Suppressor macrophage treated with lipopolysaccharide for 1 hour (primary cell): ENCODE measurements around the gene COG5.

Experiments
- DNase-seq, 3 donors: peaks; one replicate each; pipeline ENCODE4 v3.0.0-alpha.2; 2020 to 2022

COG5 gene

DNA sequence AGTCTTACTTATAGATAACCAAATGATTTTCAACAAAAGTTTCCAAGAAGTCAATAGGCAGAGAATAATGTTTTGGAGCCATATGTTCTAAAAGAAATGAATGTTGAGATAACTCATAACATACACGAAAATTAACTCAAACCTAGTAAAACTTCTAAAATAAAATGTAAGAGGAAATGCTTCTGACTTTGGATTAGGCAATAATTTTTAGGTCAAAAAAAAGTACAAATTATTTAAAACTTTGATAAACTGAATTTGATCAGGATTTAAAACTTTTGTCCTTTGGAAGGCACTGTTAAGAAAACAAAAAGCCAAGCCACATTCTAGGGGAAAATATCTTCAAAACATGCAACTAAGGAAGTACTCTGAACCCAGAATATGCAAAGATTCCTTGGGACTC lies 242.1 kb downstream of the COG5 start:
- no peak for DNase-seq

DNA sequence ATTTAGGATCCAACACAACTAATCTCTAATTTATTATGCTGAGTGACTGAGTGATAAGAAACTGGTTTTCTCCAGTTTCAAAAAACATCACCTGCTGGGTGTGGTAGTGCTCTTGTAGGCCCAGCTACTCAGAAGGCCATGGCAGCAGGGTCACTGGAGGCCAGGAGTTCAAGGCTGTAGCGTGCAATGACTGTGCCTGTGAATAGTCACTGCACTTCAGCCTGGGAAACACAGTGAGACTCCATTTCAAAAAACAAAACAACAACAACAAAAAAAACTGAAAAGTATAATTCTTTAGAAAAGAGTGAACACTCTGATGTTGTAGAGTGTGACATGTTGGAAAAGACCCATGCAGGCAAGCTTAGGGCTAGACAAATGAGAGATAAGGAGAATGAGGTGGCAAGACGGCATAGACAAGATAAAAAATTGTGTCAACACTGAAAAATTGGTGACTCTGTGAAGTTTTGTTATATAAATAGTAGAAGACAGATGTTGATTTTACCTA lies 243.9 kb downstream of the COG5 start:
- no peak for DNase-seq

DNA sequence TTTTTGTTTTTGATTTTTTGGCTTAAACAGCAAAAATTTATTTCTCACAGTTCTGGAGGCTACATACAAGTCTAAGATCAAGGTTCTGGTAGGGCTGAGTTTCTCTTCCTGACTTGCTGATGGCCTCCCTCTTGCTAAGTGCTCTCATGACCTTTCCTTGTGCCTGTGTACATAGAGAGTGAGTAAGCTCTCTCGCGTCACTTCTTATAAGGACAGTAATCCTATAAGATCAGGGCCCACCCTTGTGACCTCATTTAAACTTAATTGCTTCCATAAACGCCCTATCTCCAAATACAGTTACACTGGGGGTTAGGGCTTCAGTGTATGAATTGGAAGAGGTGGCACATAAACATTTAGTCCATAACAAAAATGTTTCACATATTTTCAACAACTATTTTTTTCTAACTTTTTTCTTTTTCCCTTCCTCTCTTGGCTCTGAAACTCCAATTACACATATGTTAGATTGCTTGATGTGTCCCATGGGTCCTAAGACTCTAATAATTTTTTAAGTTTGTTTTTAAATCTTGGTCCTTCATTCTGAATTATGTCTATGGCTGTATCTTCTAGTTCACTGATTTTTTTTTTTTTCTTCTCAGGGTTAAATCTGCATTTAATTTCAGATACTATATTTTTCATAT lies 245.1 kb downstream of the COG5 start:
- no peak for DNase-seq

DNA sequence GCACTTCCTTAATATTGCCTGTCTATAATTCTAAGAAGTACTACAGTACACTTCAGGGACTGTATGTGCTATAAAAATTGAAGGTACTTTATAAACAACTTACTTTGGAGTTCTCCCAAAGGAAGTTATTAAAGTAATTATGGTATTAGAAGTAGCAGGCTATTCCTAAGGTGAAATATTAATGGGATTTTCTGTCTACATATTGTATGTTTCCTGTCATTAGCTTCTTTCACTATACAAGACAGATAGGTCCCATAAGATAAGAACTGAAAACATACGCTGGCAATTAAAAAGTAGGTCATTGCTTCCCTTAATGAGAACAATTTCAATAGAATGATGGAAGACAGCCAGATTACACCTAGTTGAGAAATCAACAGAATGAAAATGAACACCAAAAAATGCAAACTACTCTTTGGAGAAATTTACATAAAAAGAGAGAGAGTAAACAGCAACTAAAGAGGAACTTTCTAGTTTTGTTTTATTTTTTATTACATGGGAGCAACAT lies 248.0 kb downstream of the COG5 start:
- no peak for DNase-seq

DNA sequence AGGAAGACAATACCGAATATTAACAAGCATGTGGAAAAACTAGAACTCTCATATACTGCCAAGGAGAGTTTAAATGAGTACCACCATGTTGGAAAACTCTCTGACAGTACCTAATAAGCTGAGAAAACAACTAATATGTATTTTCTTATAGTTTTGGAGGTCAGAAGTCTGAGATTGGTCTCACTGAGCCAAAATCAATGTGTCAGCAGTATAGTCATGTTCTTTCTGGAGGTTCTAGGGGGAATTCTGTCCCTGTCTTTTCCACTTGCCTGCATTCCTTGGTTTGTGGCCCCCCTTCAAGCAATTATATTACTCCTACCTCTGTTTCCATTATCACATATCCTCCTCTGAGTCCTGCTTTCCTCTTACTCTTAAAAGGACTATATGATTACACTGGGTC lies 250.4 kb downstream of the COG5 start:
- DNase-seq = no peak

DNA sequence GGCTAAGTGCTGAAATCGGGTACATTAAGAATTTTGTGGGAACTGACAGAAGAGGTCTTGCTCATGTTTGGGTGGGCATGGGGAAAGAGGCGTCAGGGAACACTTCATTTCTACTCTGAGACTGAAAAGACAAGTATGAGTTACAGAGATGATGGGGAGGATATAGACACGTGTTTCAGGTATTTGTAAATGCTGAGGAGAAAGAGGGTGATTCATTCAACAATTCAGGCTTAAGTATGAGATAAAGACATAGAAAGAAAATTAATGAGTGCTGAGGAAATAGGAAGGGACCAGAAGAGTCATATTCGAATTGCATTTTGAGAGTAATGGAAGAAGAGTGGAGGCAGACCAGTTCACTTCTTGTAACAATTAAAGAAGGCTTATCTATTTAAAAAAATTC lies 251.3 kb downstream of the COG5 start:
- no peak for DNase-seq

DNA sequence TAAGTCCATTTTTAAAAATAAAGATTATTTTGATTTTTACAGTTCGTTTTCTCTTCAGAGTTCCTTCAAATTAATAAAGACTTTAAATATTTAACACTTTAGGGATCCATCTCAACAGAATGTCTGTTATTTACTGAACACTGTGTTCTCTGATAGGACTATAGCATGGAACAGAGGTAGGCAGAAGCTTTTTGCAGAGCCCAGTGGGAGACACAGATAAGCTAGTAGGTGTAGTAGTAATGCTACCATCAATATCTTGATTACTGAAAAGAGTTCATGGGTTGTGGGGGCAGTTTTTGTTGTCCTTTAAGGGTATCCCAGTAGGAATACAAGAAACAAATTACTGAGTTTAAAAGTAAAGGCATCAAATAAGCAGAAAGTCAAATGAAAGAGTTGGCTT lies 254.4 kb downstream of the COG5 start:
- DNase-seq = no peak

DNA sequence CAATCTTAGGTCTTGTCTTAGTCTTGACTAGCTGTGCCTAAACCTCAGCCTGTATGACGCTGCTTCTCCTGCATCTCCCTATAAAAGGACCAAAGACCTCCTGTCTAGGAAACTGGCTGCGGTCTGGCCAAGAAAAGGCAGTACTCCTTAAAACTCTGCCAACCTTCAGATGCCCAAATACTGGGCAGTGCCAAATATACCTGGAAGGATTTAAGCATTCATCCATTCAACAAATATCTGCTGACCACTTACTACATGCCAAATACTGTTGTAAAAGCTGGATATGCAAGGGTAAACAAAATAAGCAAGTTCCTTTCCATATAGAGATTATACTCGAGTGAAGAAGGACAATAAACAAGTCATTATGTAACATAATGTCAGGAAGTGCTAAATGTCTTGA lies 259.1 kb downstream of the COG5 start:
- DNase-seq = no peak

DNA sequence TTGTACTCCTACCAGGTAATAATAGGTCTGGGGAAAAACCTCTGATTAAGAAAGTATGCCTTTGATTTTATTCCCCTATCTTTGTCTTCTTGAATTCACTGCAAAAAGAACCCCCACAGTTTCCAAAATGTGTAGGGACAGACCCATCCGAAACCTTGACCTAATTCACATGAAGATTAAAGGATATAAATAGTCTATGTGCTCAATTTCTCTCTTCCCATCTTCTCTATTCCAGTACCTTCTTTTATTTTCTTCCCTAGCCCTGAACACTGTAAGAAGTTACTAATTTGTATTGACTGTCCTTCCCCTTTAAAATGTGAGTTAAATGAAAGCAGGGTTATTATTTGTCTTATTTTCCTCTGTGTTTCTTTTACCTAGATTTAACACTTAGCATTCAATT lies 259.7 kb downstream of the COG5 start:
- DNase-seq = no peak

DNA sequence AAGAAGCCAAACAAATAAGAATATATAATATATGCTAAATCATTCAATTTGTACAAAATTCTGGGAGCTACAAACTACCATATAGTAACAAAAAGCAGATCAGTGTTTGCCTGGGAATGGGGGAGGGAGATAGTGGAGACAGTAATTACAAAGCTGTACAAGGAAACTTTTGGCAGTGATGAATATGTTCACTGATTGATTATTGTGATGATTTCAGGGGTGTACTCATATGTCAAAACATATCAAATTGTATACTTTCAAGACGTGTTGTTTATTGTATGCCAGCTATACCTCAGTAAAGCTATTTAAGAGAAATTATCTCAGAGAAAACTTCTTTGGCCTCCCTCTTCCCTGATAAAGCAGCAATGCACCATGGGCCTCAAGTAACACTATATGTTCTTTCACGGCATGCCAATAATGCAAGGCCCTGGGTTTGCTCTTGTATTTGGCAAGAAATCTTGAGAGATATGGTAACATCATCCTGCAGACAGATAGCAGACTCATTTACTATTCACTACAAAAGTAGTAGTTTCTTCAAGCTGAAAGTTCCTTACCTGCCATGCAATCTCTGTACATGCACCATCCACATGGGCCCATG lies 261.4 kb downstream of the COG5 start:
- DNase-seq = no peak

DNA sequence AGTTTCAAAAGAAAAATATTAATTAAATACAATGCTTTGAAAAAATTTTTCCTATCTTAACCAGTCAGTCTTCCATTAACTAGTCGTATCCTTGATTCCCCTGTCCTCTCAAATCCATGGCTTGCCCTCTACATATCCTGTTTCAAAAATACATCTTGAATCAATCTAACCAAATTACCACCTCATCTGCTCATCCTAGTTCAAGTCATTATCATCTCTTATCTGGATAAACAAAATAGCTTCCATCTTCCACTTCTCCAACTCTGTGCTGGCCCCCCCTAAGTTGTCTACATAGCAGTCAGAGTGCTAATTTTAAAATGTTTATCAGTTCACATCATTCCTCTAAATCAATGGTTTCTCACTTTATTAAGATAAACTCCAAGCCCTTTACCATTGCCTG lies 269.5 kb downstream of the COG5 start:
- no peak for DNase-seq

DNA sequence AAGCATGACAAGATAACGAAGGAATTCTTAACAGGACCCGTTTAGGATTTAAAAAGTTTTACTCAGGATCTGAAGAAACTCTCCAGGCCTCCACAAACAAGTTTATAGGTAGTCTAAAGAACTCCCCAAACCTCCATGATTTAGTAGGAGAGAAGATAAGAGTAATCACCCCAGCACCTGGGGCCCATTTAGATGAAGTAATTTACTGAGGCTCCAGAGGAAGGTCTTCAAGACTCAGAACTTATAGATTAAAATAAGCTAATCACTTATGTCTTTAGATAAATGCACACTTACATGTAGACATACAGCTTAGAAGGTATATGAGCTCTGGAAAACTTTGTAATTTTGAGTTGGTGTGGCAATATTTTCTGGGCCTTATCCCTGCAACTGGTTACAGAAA lies 271.1 kb downstream of the COG5 start:
- DNase-seq = no peak

DNA sequence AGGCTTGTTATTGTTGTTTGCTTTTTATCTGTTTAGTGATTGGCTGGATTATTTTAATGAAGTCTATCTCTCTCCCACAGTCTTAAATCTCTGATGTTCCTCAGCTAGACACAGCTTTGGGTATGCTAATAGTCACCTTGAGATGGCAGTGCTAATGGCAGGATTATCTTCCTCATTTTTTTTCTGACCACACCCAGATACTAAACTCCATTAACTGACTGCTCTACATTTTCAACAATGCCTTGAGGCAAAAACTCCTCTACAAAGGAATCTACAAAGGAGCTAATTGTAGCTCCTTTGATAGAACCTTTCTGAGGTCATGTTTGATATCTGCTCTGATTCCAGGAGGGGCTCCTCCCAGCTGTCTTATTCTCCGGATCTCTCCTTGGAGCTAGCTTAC lies 272.3 kb downstream of the COG5 start:
- DNase-seq = no peak

DNA sequence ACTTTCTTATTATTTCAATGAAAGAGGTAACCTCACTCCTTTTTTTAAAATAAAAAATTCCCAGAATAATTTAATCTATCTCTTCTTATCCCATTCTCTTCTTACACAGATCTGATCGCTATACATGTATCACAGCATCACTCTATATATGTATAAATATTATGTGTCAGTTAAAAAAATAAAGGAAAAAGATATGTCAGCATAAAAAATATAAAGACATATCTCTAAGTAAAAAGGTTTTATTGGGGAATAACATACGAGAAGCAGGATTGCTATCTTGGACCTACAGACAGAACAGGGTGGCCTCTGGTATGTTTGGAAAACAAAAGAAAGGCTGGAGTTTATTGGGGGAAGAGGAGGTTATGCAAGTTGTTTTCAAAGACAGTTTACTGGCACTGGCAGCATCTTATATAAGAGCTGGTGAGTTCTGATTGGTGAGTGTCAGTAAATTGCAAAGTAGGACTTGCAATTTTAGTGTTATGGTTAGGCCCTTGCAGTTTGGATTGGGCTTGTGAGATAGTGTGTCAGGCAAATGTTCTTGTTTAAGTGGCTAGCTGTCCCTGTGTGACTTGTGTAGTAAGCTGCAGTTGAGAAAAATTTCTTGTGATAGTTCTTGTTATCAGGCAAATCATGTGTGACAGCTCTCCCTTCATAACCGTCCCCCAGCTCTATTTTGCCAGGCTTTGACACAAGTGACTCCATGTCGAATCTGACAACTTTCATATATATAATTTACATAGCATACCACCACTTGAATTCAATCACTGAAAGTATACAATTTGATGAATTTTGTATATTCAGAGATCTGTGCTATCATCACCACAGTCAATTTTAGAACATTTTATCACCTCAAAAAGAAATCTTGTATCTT lies 276.7 kb downstream of the COG5 start:
- DNase-seq = no peak

DNA sequence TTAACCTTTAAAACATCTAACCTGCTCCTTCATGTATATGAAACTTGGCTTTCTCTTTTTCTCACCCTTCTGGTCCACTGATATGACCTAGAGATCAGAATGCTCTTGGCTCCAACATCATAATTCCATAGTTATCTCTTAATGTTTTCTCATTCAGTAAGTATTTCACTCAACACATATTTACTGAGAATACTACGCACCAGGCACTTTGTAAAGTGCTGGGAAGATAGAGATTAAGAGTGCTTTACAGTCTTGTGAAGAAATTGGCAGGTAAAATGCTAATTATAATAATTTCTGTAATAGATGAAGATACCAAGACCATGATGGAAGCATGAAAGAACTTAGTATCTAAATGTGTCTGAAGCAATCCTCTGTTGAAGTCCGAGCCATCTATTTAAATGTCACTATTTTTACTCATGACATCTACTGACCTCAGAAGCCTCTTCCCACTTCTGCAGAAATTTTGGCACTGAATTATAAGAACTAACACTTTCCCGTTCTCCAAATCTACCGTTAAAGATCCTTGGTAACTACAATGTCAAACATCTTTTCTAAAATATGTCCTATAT lies 278.7 kb downstream of the COG5 start:
- DNase-seq = no peak

DNA sequence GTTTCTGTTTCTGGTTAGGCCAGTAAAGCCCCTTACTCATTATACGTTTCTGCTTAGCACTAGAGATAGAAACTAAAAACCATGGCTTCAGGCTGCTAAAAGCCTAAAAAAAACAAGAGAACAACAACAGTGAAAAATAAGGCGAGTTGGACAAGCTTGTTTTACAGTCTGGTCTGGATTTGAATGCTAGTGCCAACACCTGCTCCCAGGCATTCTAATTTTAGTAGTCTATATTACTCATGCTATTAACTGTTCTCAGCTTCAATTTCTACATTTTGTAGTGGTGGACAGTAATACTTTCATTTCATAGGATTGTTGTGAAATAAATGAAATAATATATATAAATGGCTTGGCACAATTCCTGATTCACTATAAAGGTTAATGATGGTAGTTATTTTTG lies 286.4 kb downstream of the COG5 start:
- DNase-seq = no peak

DNA sequence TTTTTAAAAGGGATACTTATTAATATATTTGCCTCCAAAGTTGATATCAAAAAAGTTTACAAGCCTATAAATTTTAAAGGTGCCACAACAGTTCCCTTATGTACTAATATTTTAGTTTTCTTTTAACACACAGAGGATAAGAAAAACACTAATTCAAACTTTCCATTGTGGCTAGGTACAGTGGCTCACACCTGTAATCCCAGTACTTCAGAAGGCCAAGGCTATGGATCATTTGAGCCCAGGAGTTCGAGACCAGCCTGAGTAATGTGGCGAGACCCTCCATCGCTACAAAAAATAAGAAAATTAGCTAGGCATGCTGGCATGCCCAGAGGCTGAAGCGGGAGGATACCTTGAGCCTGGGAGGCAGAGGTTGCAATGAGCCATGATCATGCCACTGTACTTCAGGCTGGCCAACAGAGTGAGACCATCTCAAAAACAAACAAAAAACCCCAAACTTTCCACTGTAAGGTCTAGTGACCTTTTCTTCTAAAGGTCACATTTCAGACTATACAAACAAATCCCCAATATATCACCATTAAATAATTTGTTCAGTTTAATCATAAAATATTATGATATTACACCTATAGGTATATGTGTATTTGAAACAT lies 287.4 kb downstream of the COG5 start:
- DNase-seq = no peak

DNA sequence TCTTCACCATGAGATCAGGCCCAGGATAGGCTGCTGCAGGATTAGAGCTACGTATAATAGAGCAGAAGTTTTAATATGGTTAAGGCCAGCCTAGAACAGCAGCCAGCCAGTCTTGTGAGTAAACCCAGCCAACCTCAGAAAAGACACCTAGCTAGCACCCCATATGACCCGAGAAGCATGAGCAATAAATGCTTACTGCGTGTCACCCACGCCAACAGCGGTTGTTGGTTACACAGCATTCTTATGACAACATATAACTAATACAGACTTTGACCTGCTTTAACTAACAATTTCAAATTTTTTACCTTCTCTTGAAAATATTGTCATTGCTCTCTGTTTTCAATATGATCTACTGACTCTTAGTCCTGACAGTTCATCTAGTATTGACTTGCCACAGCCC lies 289.2 kb downstream of the COG5 start:
- DNase-seq = no peak

DNA sequence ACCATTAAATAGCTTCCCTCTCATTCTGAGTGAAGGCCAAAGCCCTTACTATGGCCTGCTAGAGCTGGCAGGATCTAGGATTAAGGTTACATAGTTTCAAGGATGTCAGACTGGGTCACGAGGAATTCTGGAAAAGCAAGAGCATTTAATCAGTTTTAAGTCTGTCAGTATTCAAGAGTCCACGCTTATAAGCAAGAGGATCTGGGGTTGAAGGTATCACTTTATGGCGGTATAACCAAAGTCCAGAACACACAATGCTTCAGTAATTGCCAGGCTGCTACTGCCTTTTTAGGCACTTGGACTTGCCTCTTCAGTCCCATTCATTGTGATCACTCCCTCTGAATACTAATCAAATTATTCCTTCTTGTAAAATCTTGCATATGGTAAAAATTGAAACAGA lies 293.9 kb downstream of the COG5 start:
- no peak for DNase-seq

DNA sequence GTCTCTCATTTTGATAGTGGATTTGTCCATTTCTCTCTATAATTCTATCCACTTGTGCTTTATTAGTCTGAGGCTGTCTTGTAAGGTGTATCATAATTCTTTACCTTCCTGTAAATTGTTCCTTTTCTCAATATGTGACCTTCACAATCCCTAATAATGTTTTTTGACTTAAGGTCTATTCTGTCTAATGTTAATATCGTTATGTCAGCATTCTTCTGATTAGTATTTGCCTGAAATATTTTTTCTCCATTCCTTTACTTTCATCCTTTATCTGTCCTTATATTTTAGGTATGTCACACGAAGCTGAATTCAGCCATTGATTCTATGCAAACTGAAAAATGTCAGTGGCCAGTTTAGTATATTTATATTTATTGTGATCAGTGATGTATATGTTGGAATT lies 295.1 kb downstream of the COG5 start:
- no peak for DNase-seq

DNA sequence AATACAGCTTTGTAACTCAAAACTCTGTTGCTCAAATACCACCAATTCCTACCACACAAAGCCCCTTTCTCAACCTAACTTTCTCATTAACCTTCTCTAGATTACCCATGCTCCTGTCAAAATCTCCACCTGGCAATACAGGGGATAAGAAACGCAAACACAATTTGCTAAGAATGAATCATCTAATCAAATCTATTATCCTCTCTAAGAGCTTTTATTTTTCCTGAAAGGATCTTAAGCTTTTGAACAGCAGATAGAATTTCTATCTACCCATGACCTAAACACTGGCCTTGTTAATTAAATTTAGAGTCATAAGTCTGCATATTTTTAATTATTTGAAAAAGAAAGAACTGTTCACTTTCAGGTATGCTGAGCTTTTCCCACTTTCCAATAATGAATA lies 296.6 kb downstream of the COG5 start:
- DNase-seq = no peak

DNA sequence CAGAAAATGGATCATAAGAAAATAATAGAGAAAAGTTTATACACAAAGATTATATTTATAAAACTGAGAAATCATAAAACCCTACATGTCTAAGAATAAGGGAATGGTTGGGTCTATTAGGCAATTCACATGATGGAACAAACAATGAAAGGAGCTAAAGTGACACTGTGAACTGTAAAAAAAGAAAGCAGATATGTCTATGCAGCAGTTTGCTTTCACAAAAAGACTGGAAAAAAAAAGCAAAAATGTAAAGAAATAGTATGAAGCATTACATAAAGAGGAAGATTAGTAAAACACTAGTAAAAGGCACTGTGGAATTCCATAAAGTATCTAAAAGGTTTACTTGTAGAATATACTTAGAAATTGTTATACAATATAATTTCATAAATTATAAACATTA lies 299.0 kb downstream of the COG5 start:
- no peak for DNase-seq

DNA sequence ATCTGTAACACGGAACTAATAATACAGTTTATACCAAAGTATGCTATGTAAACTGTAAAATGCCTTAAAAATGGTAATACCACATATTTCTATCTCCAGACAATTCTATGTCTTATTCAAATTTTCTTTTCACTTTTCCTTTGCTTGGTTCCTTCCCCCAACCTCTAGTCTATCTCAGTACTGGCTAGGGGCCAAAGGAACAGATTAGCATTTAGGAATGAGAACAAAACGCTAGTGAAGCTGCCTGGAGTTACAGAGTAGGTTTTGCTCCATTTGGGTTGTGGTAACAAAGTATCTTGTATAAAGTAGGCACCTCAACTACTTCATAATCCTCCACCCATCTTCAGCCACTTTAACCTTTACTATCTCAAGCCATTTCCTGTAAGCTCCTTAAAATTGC lies 300.9 kb downstream of the COG5 start:
- DNase-seq = no peak
